CD14-positive monocyte (primary cell): ENCODE data around the gene SPSB4. TPM values are rescaled to one million over a fixed set of nuclear protein-coding genes. Genes with fewer than 3 reads are reported as not detected.

Experiments
- DNase-seq, 3 donors: peaks; one replicate each; pipeline ENCODE4 v3.0.0-alpha.2; 2011 to 2022
- H2AFZ ChIP-seq: 2 replicates; pipeline ENCODE4 v1.6.0; 2012; ENCODE audit warnings: mild to moderate bottlenecking, low read depth, low read length, inconsistent platforms; ENCODE audit not compliant: insufficient read depth, poor library complexity, severe bottlenecking
- H3K27ac ChIP-seq, 2 donors: 1 replicate in 1 of 2; 2 replicates in 1 of 2; pipeline ENCODE4 v1.5.1; 2012 to 2013; ENCODE audit warnings: low read length in 2 of 2, control low read depth in 1 of 2, inconsistent platforms in 1 of 2, low read depth in 1 of 2, mild to moderate bottlenecking in 1 of 2
- H3K27me3 ChIP-seq, 2 donors: one replicate each; pipeline versions ENCODE4 v1.6.0 to v1.6.1; 2011 to 2013; ENCODE audit warnings: low read length in 2 of 2; ENCODE audit not compliant: control insufficient read depth in 2 of 2, insufficient read depth in 2 of 2
- H3K36me3 ChIP-seq, 2 donors: replicated peaks in 1 of 2; 1 replicate in 1 of 2; 2 replicates in 1 of 2; pipeline versions ENCODE4 v1.5.1 to v1.6.1; 2012 to 2013; ENCODE audit warnings: low read length in 2 of 2, control low read depth in 1 of 2, inconsistent platforms in 1 of 2, mild to moderate bottlenecking in 1 of 2; ENCODE audit not compliant: insufficient read depth in 2 of 2, control insufficient read depth in 1 of 2
- H3K4me1 ChIP-seq, 2 donors: 1 replicate in 1 of 2; 2 replicates in 1 of 2; pipeline versions ENCODE4 v1.5.1 to v1.6.1; 2012 to 2013; ENCODE audit warnings: low read length in 2 of 2, control low read depth in 1 of 2, inconsistent platforms in 1 of 2, mild to moderate bottlenecking in 1 of 2, moderate library complexity in 1 of 2; ENCODE audit not compliant: insufficient read depth in 2 of 2, control insufficient read depth in 1 of 2
- H3K4me2 ChIP-seq: replicated peaks from 2 replicates; pipeline ENCODE3; 2012; ENCODE audit warnings: low read length, moderate library complexity, mild to moderate bottlenecking; ENCODE audit not compliant: poor library complexity, severe bottlenecking; ENCODE audit errors: extremely low read depth
- H3K4me3 ChIP-seq, 3 experiments: fragments of 200-600 bp in 1 of 3; sonication (generic) in 1 of 3; replicated peaks in 1 of 3; 1 replicate in 2 of 3; 2 replicates in 1 of 3; pipeline ENCODE4 v1.5.1; 2011 to 2013; ENCODE audit warnings: low read length in 3 of 3, mild to moderate bottlenecking in 3 of 3, control low read depth in 2 of 3, low read depth in 2 of 3, inconsistent platforms in 1 of 3, moderate library complexity in 1 of 3
- H3K79me2 ChIP-seq: 2 replicates; pipeline ENCODE4 v1.6.0; 2012; ENCODE audit warnings: mild to moderate bottlenecking, control low read depth, inconsistent platforms, low read length, moderate library complexity; ENCODE audit not compliant: insufficient read depth
- H3K9ac ChIP-seq: 2 replicates; pipeline ENCODE4 v1.6.0; 2017; ENCODE audit warnings: low read length, mild to moderate bottlenecking; ENCODE audit not compliant: insufficient read depth, poor library complexity, severe bottlenecking
- H3K9me3 ChIP-seq, 2 donors: replicated peaks in 1 of 2; 1 replicate in 1 of 2; 2 replicates in 1 of 2; pipeline versions ENCODE4 v1.5.1 to v1.6.1; 2012 to 2013; ENCODE audit warnings: low read length in 2 of 2, control low read depth in 1 of 2; ENCODE audit not compliant: control insufficient read depth in 1 of 2, insufficient read depth in 1 of 2
- H4K20me1 ChIP-seq: 2 replicates; pipeline ENCODE4 v1.6.0; 2012; ENCODE audit warnings: mild to moderate bottlenecking, low read length, control low read depth, moderate library complexity; ENCODE audit not compliant: insufficient read depth
- H3K27ac Mint-ChIP-seq, 7 donors: one replicate each; pipeline ENCODE4 v1.8.0; 2020; ENCODE audit warnings: mild to moderate bottlenecking in 7 of 7, mixed read lengths in 7 of 7, moderate library complexity in 6 of 7, inconsistent platforms in 2 of 7
- H3K27me3 Mint-ChIP-seq, 3 donors: one replicate each; pipeline ENCODE4 v1.8.0; 2021 to 2022; ENCODE audit warnings: low read depth in 3 of 3, mild to moderate bottlenecking in 3 of 3, mixed read lengths in 3 of 3, moderate library complexity in 3 of 3, inconsistent platforms in 1 of 3
- H3K36me3 Mint-ChIP-seq, 2 donors: one replicate each; pipeline ENCODE4 v1.8.0; 2020; ENCODE audit warnings: mixed read lengths in 2 of 2, inconsistent platforms in 1 of 2, mild to moderate bottlenecking in 1 of 2
- H3K4me1 Mint-ChIP-seq: one replicate; pipeline ENCODE4 v1.8.0; 2020; ENCODE audit warnings: mild to moderate bottlenecking, mixed read lengths
- H3K4me3 Mint-ChIP-seq, 2 donors: one replicate each; pipeline ENCODE4 v1.8.0; 2020; ENCODE audit warnings: mild to moderate bottlenecking in 2 of 2, mixed read lengths in 2 of 2, moderate library complexity in 1 of 2
- H3K9me3 Mint-ChIP-seq, 7 donors: one replicate each; pipeline ENCODE4 v1.8.0; 2020 to 2022; ENCODE audit warnings: mixed read lengths in 7 of 7, mild to moderate bottlenecking in 6 of 7, moderate library complexity in 6 of 7, inconsistent platforms in 2 of 7
- CTCF ChIP-seq: fragments of 200-600 bp; IDR thresholded peaks from one replicate; pipeline ENCODE4 v1.8.0; 2022; ENCODE audit warnings: antibody characterized with exemption, mild to moderate bottlenecking
- WGBS: methylation state at CpG from one replicate; pipeline ENCODE4 v1.1.5; 2013; ENCODE audit warnings: missing lambda C conversion rate; ENCODE audit not compliant: insufficient coverage; 5-methylcytosine and 5-hydroxymethylcytosine counted together
- intact Hi-C, 2 donors: fragments of 100-400 bp; cut with micrococcal nuclease; formaldehyde crosslinking; loops; one replicate each; pipeline versions ENCODE4 v1.15.0 to v1.15.1; 2023
- polyA plus RNA-seq, 3 donors: library from polyadenylated mRNA; depleted of rRNA in 1 of 3; unstranded in 2 of 3; stranded (reverse) in 1 of 3; fragments of 300-500 nt in 2 of 3; fragments of >200 nt in 1 of 3; fragmentation: Illumina TruSeq in 2 of 3; gene quantifications; 1 replicate in 2 of 3; 2 replicates in 1 of 3; pipeline ENCODE4 v1.2.3, GENCODE V29; 2012 to 2021

SPSB4 gene
- polyA plus RNA-seq, 3 donors = not detected

- no peaks in the 10 kb centered on the region for H3K36me3 ChIP-seq
- intact Hi-C loops = no loop called here
- 98% methylated on average over 74 of the region's 81 CpGs for WGBS
- no peak overlapping the region for H2AFZ ChIP-seq
- no peak for DNase-seq
- no peaks in the 10 kb centered on the region for H4K20me1 ChIP-seq
- no peaks in the 10 kb centered on the region for H3K36me3 Mint-ChIP-seq
- no peak overlapping the region for H3K9ac ChIP-seq
- H3K27me3 Mint-ChIP-seq = peaks cover 0 to 5% (median 2%) of the 10 kb centered on the region in 3 donors
- H3K27ac Mint-ChIP-seq = no peak overlapping the region
- H3K27me3 ChIP-seq = no peaks in the 10 kb centered on the region
- H3K79me2 ChIP-seq = no peaks in the 10 kb centered on the region
- TF ChIP-seq CTCF = no peak
- no peak overlapping the region for H3K4me3 Mint-ChIP-seq
- H3K4me2 ChIP-seq = no peak overlapping the region
- H3K4me3 ChIP-seq = no peak overlapping the region
- peaks cover 5% of the 10 kb centered on the region for H3K4me1 Mint-ChIP-seq
- no peaks in the 10 kb centered on the region for H3K4me1 ChIP-seq
- peaks cover 0 to 9% (median 2%) of the 10 kb centered on the region in 7 donors for H3K9me3 Mint-ChIP-seq
- no peaks in the 10 kb centered on the region for H3K9me3 ChIP-seq
- H3K27ac ChIP-seq = no peak overlapping the region
Observed at GRCh38 chr3:141065841-141066805, 15.0 kb downstream of the SPSB4 start.

- Histone ChIP-seq H3K4me3 (no peak overlapping the region), H4K20me1 (no peaks in the 10 kb centered on the region), H2AFZ (no peak overlapping the region), H3K79me2 (no peaks in the 10 kb centered on the region), H3K27me3 (no peaks in the 10 kb centered on the region), H3K9me3 (no peaks in the 10 kb centered on the region), H3K9ac (no peak overlapping the region), H3K27ac (no peak overlapping the region), H3K4me2 (no peak overlapping the region), H3K36me3 (no peaks in the 10 kb centered on the region), H3K4me1 (no peaks in the 10 kb centered on the region)
- peaks cover 0 to 9% (median 2%) of the 10 kb centered on the region in 7 donors for H3K9me3 Mint-ChIP-seq
- peaks cover 0 to 5% (median 0%) of the 10 kb centered on the region in 3 donors for H3K27me3 Mint-ChIP-seq
- intact Hi-C loops = no loop called here
- no peak for TF ChIP-seq CTCF
- H3K36me3 Mint-ChIP-seq = no peaks in the 10 kb centered on the region
- peaks cover 5% of the 10 kb centered on the region for H3K4me1 Mint-ChIP-seq
- 80% methylated on average over 4 of the region's 8 CpGs for WGBS
- no peak for DNase-seq
- no peak overlapping the region for H3K27ac Mint-ChIP-seq
- H3K4me3 Mint-ChIP-seq = no peak overlapping the region
Observed at GRCh38 chr3:141067206-141067974, 16.2 kb downstream of the SPSB4 start.
